Chondrocyte (in vitro differentiated cells): ENCODE measurements around the gene SMOC1. TPM values are rescaled to one million over a fixed set of nuclear protein-coding genes. Genes with fewer than 3 reads are reported as not detected.

Experiments
- DNase-seq: peaks from one replicate; pipeline ENCODE4 v3.0.0; 2021; ENCODE audit warnings: mixed read lengths, low spot score
- H3K27ac Mint-ChIP-seq: one replicate; pipeline ENCODE4 v1.8.0; 2021; ENCODE audit warnings: mild to moderate bottlenecking, moderate library complexity, mixed read lengths; ENCODE audit not compliant: unreplicated experiment
- H3K27me3 Mint-ChIP-seq: 2 replicates; pipeline ENCODE4 v1.8.0; 2021; ENCODE audit warnings: low read depth, mixed read lengths
- H3K36me3 Mint-ChIP-seq: 2 replicates; pipeline ENCODE4 v1.8.0; 2021; ENCODE audit warnings: low read depth, mixed read lengths
- H3K4me1 Mint-ChIP-seq: 2 replicates; pipeline ENCODE4 v1.8.0; 2021; ENCODE audit warnings: low read depth, mild to moderate bottlenecking, mixed read lengths
- H3K4me3 Mint-ChIP-seq: one replicate; pipeline ENCODE4 v1.8.0; 2021; ENCODE audit warnings: mild to moderate bottlenecking, moderate library complexity, mixed read lengths; ENCODE audit not compliant: unreplicated experiment
- H3K9me3 Mint-ChIP-seq: 2 replicates; pipeline ENCODE4 v1.8.0; 2021; ENCODE audit warnings: low read depth, mixed read lengths
- total RNA-seq: library from RNA; stranded (reverse); gene quantifications from 3 replicates; pipeline ENCODE4 v1.2.1, GENCODE V29; 2021
- TF ChIP-seq, protein P1 (sequence below): fragments of 200-600 bp; sonication (generic); IDR thresholded peaks from 2 replicates; pipeline ENCODE4 v1.5.0; 2021; ENCODE audit warnings: antibody characterized with exemption, mild to moderate bottlenecking, moderate library complexity

SMOC1 gene
- total RNA-seq, 1 donor from 2014 or later: 1.1 TPM

GRCh38 chr14:69990323-69990722 is 111.1 kb downstream of the SMOC1 start:
- Mint-ChIP-seq H3K27ac (no peak overlapping the region), H3K9me3 (no peaks in the 10 kb centered on the region), H3K27me3 (peaks cover 17% of the 10 kb centered on the region), H3K4me3 (no peak overlapping the region), H3K4me1 (peaks cover 17% of the 10 kb centered on the region), H3K36me3 (no peaks in the 10 kb centered on the region)
- no peak for DNase-seq
- TF ChIP-seq, protein P1, sequence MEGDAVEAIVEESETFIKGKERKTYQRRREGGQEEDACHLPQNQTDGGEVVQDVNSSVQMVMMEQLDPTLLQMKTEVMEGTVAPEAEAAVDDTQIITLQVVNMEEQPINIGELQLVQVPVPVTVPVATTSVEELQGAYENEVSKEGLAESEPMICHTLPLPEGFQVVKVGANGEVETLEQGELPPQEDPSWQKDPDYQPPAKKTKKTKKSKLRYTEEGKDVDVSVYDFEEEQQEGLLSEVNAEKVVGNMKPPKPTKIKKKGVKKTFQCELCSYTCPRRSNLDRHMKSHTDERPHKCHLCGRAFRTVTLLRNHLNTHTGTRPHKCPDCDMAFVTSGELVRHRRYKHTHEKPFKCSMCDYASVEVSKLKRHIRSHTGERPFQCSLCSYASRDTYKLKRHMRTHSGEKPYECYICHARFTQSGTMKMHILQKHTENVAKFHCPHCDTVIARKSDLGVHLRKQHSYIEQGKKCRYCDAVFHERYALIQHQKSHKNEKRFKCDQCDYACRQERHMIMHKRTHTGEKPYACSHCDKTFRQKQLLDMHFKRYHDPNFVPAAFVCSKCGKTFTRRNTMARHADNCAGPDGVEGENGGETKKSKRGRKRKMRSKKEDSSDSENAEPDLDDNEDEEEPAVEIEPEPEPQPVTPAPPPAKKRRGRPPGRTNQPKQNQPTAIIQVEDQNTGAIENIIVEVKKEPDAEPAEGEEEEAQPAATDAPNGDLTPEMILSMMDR: no peak

- TF ChIP-seq, protein P1: no peak
- Mint-ChIP-seq H3K9me3 (no peaks in the 10 kb centered on the region), H3K27me3 (peaks cover 17% of the 10 kb centered on the region), H3K27ac (no peak overlapping the region), H3K4me1 (peaks cover 17% of the 10 kb centered on the region), H3K4me3 (no peak overlapping the region), H3K36me3 (no peaks in the 10 kb centered on the region)
- DNase-seq: no peak
Observed at GRCh38 chr14:69991422-69991821, 112.2 kb downstream of the SMOC1 start.

DNA sequence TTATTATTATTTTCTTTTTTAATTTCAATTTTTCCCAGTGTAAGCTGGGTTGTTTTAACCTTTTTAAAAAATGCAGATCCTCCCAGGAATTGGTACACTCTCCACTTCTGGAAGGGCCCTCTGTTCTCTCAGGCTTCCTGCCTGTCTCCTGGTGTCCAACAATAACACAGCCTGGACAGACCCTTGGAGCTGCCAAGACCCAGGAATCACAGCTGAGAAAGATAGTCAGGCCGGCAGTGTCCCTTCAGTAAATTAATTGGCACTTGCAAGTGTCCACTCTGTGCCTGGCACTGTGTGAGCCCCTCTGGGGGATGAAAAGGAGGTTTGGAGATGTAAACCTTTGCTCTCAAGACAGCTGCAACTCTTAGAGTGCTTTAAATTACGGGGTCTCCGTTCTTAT is 113.3 kb downstream of the SMOC1 start:
- no peak for DNase-seq
- Mint-ChIP-seq H3K27ac (no peak overlapping the region), H3K27me3 (peaks cover 14% of the 10 kb centered on the region), H3K4me1 (peaks cover 17% of the 10 kb centered on the region), H3K36me3 (no peaks in the 10 kb centered on the region), H3K9me3 (no peaks in the 10 kb centered on the region), H3K4me3 (no peak overlapping the region)
- TF ChIP-seq, protein P1: no peak

GRCh38 chr14:69993326-69993725 is 114.1 kb downstream of the SMOC1 start:
- TF ChIP-seq, protein P1: no peak
- H3K27ac Mint-ChIP-seq: no peak overlapping the region
- H3K4me1 Mint-ChIP-seq: peaks cover 24% of the 10 kb centered on the region
- DNase-seq: no peak
- no peaks in the 10 kb centered on the region for H3K36me3 Mint-ChIP-seq
- peaks cover 13% of the 10 kb centered on the region for H3K27me3 Mint-ChIP-seq
- H3K4me3 Mint-ChIP-seq: no peak overlapping the region
- no peaks in the 10 kb centered on the region for H3K9me3 Mint-ChIP-seq

- TF ChIP-seq, protein P1: no peak
- DNase-seq: no peak
- no peaks in the 10 kb centered on the region for H3K36me3 Mint-ChIP-seq
- no peaks in the 10 kb centered on the region for H3K9me3 Mint-ChIP-seq
- peaks cover 9% of the 10 kb centered on the region for H3K27me3 Mint-ChIP-seq
- no peak overlapping the region for H3K27ac Mint-ChIP-seq
- peaks cover 31% of the 10 kb centered on the region for H3K4me1 Mint-ChIP-seq
- H3K4me3 Mint-ChIP-seq: no peak overlapping the region
Observed at GRCh38 chr14:69994002-69994401, 114.8 kb downstream of the SMOC1 start.
